ENCODE data around the gene C2. TPM values are rescaled to one million over a fixed set of nuclear protein-coding genes. Genes with fewer than 3 reads are reported as not detected.

The C2 gene
- total RNA-seq, 1 donor from 2014 or later: 0.63 TPM

- DNase-seq (ENCODE audit: low read depth): no peak
- peak overlapping the region; percentile 51 for H3K4me3 ChIP-seq (ENCODE audit: low read depth, low read length)
- H3K27me3 ChIP-seq (ENCODE audit: control insufficient read depth, insufficient read depth, low read length): no peaks in the 10 kb centered on the region
- H3K36me3 ChIP-seq (ENCODE audit: control insufficient read depth, insufficient read depth, low read length): no peaks in the 10 kb centered on the region
- peak; percentile 6 for TF ChIP-seq CTCF (IDR thresholded peaks at IDR 0.05; ENCODE audit: insufficient read depth, low read length, poor library complexity, severe bottlenecking)
These were observed 26.6 kb upstream of the C2 start for GRCh38 chr6:31900917-31901414.

GRCh38 chr6:31901415-31901952 is 26.0 kb upstream of the C2 start:
- no peaks in the 10 kb centered on the region for H3K36me3 ChIP-seq (ENCODE audit: control insufficient read depth, insufficient read depth, low read length)
- peak overlapping the region; percentile 51 for H3K4me3 ChIP-seq (ENCODE audit: low read depth, low read length)
- no peak for TF ChIP-seq CTCF (IDR thresholded peaks at IDR 0.05; ENCODE audit: insufficient read depth, low read length, poor library complexity, severe bottlenecking)
- no peaks in the 10 kb centered on the region for H3K27me3 ChIP-seq (ENCODE audit: control insufficient read depth, insufficient read depth, low read length)
- DNase-seq (ENCODE audit: low read depth): no peak

DNA sequence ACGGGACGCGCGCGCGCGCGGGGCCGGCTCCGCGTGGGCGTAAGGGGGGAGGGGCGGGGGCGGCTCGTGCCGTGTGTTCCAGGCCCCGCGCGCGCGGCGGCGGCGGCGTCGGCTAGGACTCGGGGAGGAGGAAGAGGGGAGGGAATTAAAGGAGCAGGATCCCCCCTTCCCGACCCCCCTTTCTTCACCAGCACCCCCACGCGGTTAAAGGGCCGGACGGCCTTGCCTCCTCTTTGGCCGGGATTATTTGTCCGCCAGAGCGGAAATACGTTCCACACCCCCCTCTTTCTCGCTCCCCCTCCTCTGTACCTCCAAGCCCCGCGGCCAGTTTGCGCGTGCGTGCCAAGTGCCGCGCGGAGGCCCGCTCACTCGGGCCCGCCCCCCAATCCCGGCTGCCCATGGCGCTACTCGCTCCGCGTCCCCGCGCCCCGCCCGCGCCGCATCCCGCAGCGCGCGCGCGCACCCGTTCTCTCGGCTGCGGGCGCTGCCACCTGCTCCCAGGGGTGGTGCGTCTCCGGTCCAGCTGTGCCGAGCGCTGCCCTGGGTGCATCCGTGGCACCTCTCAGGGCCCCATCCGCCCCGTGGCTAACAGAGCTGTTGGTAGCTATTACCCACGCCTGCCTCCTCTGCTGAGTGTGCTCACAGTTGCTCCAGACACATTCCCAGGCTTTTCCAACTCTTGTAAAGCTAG is 25.4 kb upstream of the C2 start, which contains the start of gene ZBTB12:
Gene ZBTB12 (minus strand): TSS at position 134 of the 691 bp plus-strand sequence. CDS start 781 bp downstream, outside the sequence.
- no peak for TF ChIP-seq CTCF (IDR thresholded peaks at IDR 0.05; ENCODE audit: insufficient read depth, low read length, poor library complexity, severe bottlenecking)
- DNase-seq (ENCODE audit: low read depth): peak; percentile 49
- Histone ChIP-seq H3K27me3 (ENCODE audit: control insufficient read depth, insufficient read depth, low read length) (no peaks in the 10 kb centered on the region), H3K36me3 (ENCODE audit: control insufficient read depth, insufficient read depth, low read length) (no peaks in the 10 kb centered on the region), H3K4me3 (ENCODE audit: low read depth, low read length) (peak within 1 kb of the TSS; percentile 51)

- no peak for DNase-seq (ENCODE audit: low read depth)
- Histone ChIP-seq H3K4me3 (ENCODE audit: low read depth, low read length) (no peak overlapping the region), H3K27me3 (ENCODE audit: control insufficient read depth, insufficient read depth, low read length) (no peaks in the 10 kb centered on the region), H3K36me3 (ENCODE audit: control insufficient read depth, insufficient read depth, low read length) (no peaks in the 10 kb centered on the region)
- no peak for TF ChIP-seq CTCF (IDR thresholded peaks at IDR 0.05; ENCODE audit: insufficient read depth, low read length, poor library complexity, severe bottlenecking)
These were observed 23.6 kb upstream of the C2 start for GRCh38 chr6:31903957-31904356.

GRCh38 chr6:31905041-31905440 is 22.5 kb upstream of the C2 start:
- H3K4me3 ChIP-seq (ENCODE audit: low read depth, low read length): no peak overlapping the region

More at GRCh38 chr6:31905041-31905440, 22.5 kb upstream of the C2 start:
- no peak for DNase-seq (ENCODE audit: low read depth)
- no peaks in the 10 kb centered on the region for H3K36me3 ChIP-seq (ENCODE audit: control insufficient read depth, insufficient read depth, low read length)
- TF ChIP-seq CTCF (IDR thresholded peaks at IDR 0.05; ENCODE audit: insufficient read depth, low read length, poor library complexity, severe bottlenecking): no peak
- H3K27me3 ChIP-seq (ENCODE audit: control insufficient read depth, insufficient read depth, low read length): no peaks in the 10 kb centered on the region

Data from kidney epithelial cell (primary cell).